ENCODE results near the gene BTBD9.

GRCh38 chr6:38470548-38470947 lies 169.2 kb downstream of the BTBD9 start:
- TF ChIP-seq CTCF (IDR thresholded peaks at IDR 0.05; ENCODE audit: poor library complexity) (no peak), EZH2phosphoT487 (IDR thresholded peaks at IDR 0.05; ENCODE audit: low read depth, severe bottlenecking, unreplicated experiment) (no peak)

Data from hepatocyte (in vitro differentiated cells).